ENCODE results near the gene MS4A3.
"Not testable (repeated sequence)": the region's sequence is repeated elsewhere in the genome, so short reads cannot be mapped to it uniquely, and the experiment has no call there.

The MS4A3 gene

GRCh38 chr11:60108631-60109030 lies 52.2 kb downstream of the MS4A3 start:
- WGBS (ENCODE audit: extremely low coverage, insufficient coverage, low lambda C conversion rate): no CpG with 5 or more reads among the region's 5 CpGs
- not testable (repeated sequence) for H3K36me3 ChIP-seq (ENCODE audit: control insufficient read depth, insufficient read depth, low read length); H3K4me2 ChIP-seq (ENCODE audit: low read length); H3K4ac ChIP-seq (ENCODE audit: low read depth, low read length); DNase-seq; H2BK15ac ChIP-seq (replicated peaks; ENCODE audit: low read depth); H3K18ac ChIP-seq (ENCODE audit: low read length); H3K4me1 ChIP-seq (ENCODE audit: control insufficient read depth, low read depth, low read length); H3K4me3 ChIP-seq (ENCODE audit: low read length); H4K8ac ChIP-seq (ENCODE audit: low read depth, low read length); H3K27me3 ChIP-seq (ENCODE audit: insufficient read depth, low read length, poor library complexity); H2AK5ac ChIP-seq (ENCODE audit: low read length); H3K9ac ChIP-seq (ENCODE audit: low read length); H3K56ac ChIP-seq (ENCODE audit: low read length); H3K79me1 ChIP-seq (ENCODE audit: low read length); H2BK5ac ChIP-seq (ENCODE audit: low read length); H3K23ac ChIP-seq (ENCODE audit: low read length); H2BK120ac ChIP-seq (ENCODE audit: low read depth, low read length); H3K79me2 ChIP-seq (ENCODE audit: control insufficient read depth, insufficient read depth, low read length); H3K27ac ChIP-seq (ENCODE audit: low read depth, low read length); H4K5ac ChIP-seq (ENCODE audit: low read length)

DNA sequence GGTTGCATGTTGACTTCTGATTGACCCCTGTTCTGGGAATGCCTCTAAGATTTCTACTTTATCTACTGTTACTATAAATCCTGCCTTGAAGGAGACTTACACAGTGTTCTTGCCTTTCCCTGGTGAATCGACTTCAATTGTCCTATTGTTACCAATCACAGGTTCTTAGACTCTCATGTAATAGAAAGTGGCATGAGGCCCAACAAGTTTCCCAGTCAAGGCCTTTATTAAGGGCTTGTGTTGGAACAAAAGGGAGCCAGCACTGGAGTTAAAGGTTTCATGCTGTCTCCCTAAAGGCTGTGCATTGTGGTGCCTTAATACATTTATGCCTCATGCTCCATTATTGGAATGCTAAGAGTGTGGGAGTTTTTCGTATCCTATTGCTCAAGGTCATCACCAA lies 55.3 kb downstream of the MS4A3 start:
- H3K4me2 ChIP-seq (ENCODE audit: low read length): no peak overlapping the region
- no peaks in the 10 kb centered on the region for H3K79me2 ChIP-seq (ENCODE audit: control insufficient read depth, insufficient read depth, low read length)
- no peaks in the 10 kb centered on the region for H3K27me3 ChIP-seq (ENCODE audit: insufficient read depth, low read length, poor library complexity)
- H3K4me3 ChIP-seq (ENCODE audit: low read length): no peak overlapping the region
- no peak overlapping the region for H3K27ac ChIP-seq (ENCODE audit: low read depth, low read length)
- no peak overlapping the region for H3K56ac ChIP-seq (ENCODE audit: low read length)
- peaks cover 2% of the 10 kb centered on the region for H3K4me1 ChIP-seq (ENCODE audit: control insufficient read depth, low read depth, low read length)
- H2BK15ac ChIP-seq (replicated peaks; ENCODE audit: low read depth): no peak overlapping the region
- no peaks in the 10 kb centered on the region for H3K36me3 ChIP-seq (ENCODE audit: control insufficient read depth, insufficient read depth, low read length)
- H2BK5ac ChIP-seq (ENCODE audit: low read length): no peak overlapping the region
- no peaks in the 10 kb centered on the region for H3K79me1 ChIP-seq (ENCODE audit: low read length)
- H4K5ac ChIP-seq (ENCODE audit: low read length): no peak overlapping the region
- no peak overlapping the region for H3K9ac ChIP-seq (ENCODE audit: low read length)
- H3K23ac ChIP-seq (ENCODE audit: low read length): no peak overlapping the region
- no peak for DNase-seq
- no peak overlapping the region for H2AK5ac ChIP-seq (ENCODE audit: low read length)
- no peak overlapping the region for H3K4ac ChIP-seq (ENCODE audit: low read depth, low read length)
- no CpG with 5 or more reads among the region's 2 CpGs for WGBS (ENCODE audit: extremely low coverage, insufficient coverage, low lambda C conversion rate)
- H4K8ac ChIP-seq (ENCODE audit: low read depth, low read length): no peak overlapping the region
- H3K18ac ChIP-seq (ENCODE audit: low read length): no peak overlapping the region
- no peak overlapping the region for H2BK120ac ChIP-seq (ENCODE audit: low read depth, low read length)

GRCh38 chr11:60116996-60117790 lies 60.7 kb downstream of the MS4A3 start:
- H2BK120ac ChIP-seq (ENCODE audit: low read depth, low read length): no peak overlapping the region
- H3K4me3 ChIP-seq (ENCODE audit: low read length): no peak overlapping the region
- no peaks in the 10 kb centered on the region for H3K79me1 ChIP-seq (ENCODE audit: low read length)
- H3K4me2 ChIP-seq (ENCODE audit: low read length): no peak overlapping the region
- H3K23ac ChIP-seq (ENCODE audit: low read length): no peak overlapping the region
- H3K4ac ChIP-seq (ENCODE audit: low read depth, low read length): no peak overlapping the region
- H3K27me3 ChIP-seq (ENCODE audit: insufficient read depth, low read length, poor library complexity): no peaks in the 10 kb centered on the region
- no peak overlapping the region for H2BK15ac ChIP-seq (replicated peaks; ENCODE audit: low read depth)
- no peak overlapping the region for H3K56ac ChIP-seq (ENCODE audit: low read length)
- no peak overlapping the region for H2BK5ac ChIP-seq (ENCODE audit: low read length)
- H4K8ac ChIP-seq (ENCODE audit: low read depth, low read length): no peak overlapping the region
- H3K4me1 ChIP-seq (ENCODE audit: control insufficient read depth, low read depth, low read length): peaks cover 7% of the 10 kb centered on the region
- no peak overlapping the region for H3K9ac ChIP-seq (ENCODE audit: low read length)
- H3K79me2 ChIP-seq (ENCODE audit: control insufficient read depth, insufficient read depth, low read length): no peaks in the 10 kb centered on the region
- H2AK5ac ChIP-seq (ENCODE audit: low read length): no peak overlapping the region
- no peak for DNase-seq
- no peaks in the 10 kb centered on the region for H3K36me3 ChIP-seq (ENCODE audit: control insufficient read depth, insufficient read depth, low read length)
- H4K5ac ChIP-seq (ENCODE audit: low read length): no peak overlapping the region
- H3K18ac ChIP-seq (ENCODE audit: low read length): no peak overlapping the region
- H3K27ac ChIP-seq (ENCODE audit: low read depth, low read length): no peak overlapping the region

GRCh38 chr11:60118338-60118737 lies 61.9 kb downstream of the MS4A3 start:
- H3K4me1 ChIP-seq (ENCODE audit: control insufficient read depth, low read depth, low read length): peaks cover 5% of the 10 kb centered on the region
- no peaks in the 10 kb centered on the region for H3K27me3 ChIP-seq (ENCODE audit: insufficient read depth, low read length, poor library complexity)
- H3K36me3 ChIP-seq (ENCODE audit: control insufficient read depth, insufficient read depth, low read length): no peaks in the 10 kb centered on the region
- H2AK5ac ChIP-seq (ENCODE audit: low read length): no peak overlapping the region
- no peaks in the 10 kb centered on the region for H3K79me2 ChIP-seq (ENCODE audit: control insufficient read depth, insufficient read depth, low read length)
- H3K9ac ChIP-seq (ENCODE audit: low read length): no peak overlapping the region
- H3K4ac ChIP-seq (ENCODE audit: low read depth, low read length): no peak overlapping the region
- no peak overlapping the region for H3K23ac ChIP-seq (ENCODE audit: low read length)
- H2BK15ac ChIP-seq (replicated peaks; ENCODE audit: low read depth): no peak overlapping the region
- no peak overlapping the region for H3K4me2 ChIP-seq (ENCODE audit: low read length)
- H3K27ac ChIP-seq (ENCODE audit: low read depth, low read length): no peak overlapping the region
- H3K79me1 ChIP-seq (ENCODE audit: low read length): no peaks in the 10 kb centered on the region
- no peak for DNase-seq
- H3K56ac ChIP-seq (ENCODE audit: low read length): no peak overlapping the region
- no peak overlapping the region for H2BK5ac ChIP-seq (ENCODE audit: low read length)
- H2BK120ac ChIP-seq (ENCODE audit: low read depth, low read length): no peak overlapping the region
- H4K5ac ChIP-seq (ENCODE audit: low read length): no peak overlapping the region
- H4K8ac ChIP-seq (ENCODE audit: low read depth, low read length): no peak overlapping the region
- no CpG with 5 or more reads among the region's 2 CpGs for WGBS (ENCODE audit: extremely low coverage, insufficient coverage, low lambda C conversion rate)
- no peak overlapping the region for H3K4me3 ChIP-seq (ENCODE audit: low read length)
- no peak overlapping the region for H3K18ac ChIP-seq (ENCODE audit: low read length)

DNA sequence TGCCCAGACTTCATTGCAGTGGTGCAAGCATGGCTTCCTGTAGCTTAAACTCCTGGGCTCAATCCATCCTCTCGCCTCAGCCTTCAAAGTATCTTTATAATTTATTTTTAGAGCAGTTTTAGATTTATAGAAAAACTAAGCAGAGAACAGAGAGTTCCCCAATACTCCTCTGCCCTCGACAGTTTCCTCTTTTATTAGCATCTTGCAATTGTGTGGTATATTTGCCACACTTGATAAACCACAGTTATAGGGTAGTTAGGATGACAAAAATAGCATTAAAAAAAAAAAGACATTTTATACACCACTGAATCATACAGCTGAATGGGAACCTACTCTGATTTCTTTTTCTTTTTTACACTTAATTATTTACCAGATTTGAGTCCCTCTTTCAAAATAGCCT lies 63.2 kb downstream of the MS4A3 start:
- Histone ChIP-seq H3K27ac (ENCODE audit: low read depth, low read length) (no peak overlapping the region), H4K5ac (ENCODE audit: low read length) (no peak overlapping the region), H3K79me2 (ENCODE audit: control insufficient read depth, insufficient read depth, low read length) (no peaks in the 10 kb centered on the region), H3K9ac (ENCODE audit: low read length) (no peak overlapping the region), H3K56ac (ENCODE audit: low read length) (no peak overlapping the region), H2BK5ac (ENCODE audit: low read length) (no peak overlapping the region), H2BK120ac (ENCODE audit: low read depth, low read length) (no peak overlapping the region), H3K4ac (ENCODE audit: low read depth, low read length) (no peak overlapping the region), H2AK5ac (ENCODE audit: low read length) (no peak overlapping the region), H3K4me1 (ENCODE audit: control insufficient read depth, low read depth, low read length) (peaks cover 5% of the 10 kb centered on the region), H3K79me1 (ENCODE audit: low read length) (no peaks in the 10 kb centered on the region), H4K8ac (ENCODE audit: low read depth, low read length) (no peak overlapping the region), H3K4me2 (ENCODE audit: low read length) (no peak overlapping the region), H3K4me3 (ENCODE audit: low read length) (no peak overlapping the region), H3K23ac (ENCODE audit: low read length) (no peak overlapping the region), H3K36me3 (ENCODE audit: control insufficient read depth, insufficient read depth, low read length) (no peaks in the 10 kb centered on the region), H3K18ac (ENCODE audit: low read length) (no peak overlapping the region), H3K27me3 (ENCODE audit: insufficient read depth, low read length, poor library complexity) (no peaks in the 10 kb centered on the region), H2BK15ac (replicated peaks; ENCODE audit: low read depth) (no peak overlapping the region)
- no CpG with 5 or more reads among the region's 2 CpGs for WGBS (ENCODE audit: extremely low coverage, insufficient coverage, low lambda C conversion rate)
- no peak for DNase-seq

Measured in mesendoderm (in vitro differentiated cells).